Mucosa of gallbladder (tissue), 1 donor: Measurements from ENCODE around the gene TMEM109. TPM values are rescaled to one million over a fixed set of nuclear protein-coding genes. Genes with fewer than 3 reads are reported as not detected.
A peak's percentile ranks its signal among the peaks of the same experiment; 100 is the strongest.

Experiments used
- DNase-seq: peaks from one replicate; pipeline ENCODE4 v3.0.0-alpha.2; 2020; ENCODE audit warnings: low spot score
- total RNA-seq: library from RNA; stranded (reverse); gene quantifications from one replicate; pipeline ENCODE4 v1.2.1, GENCODE V29; 2021
- donor health status: DM: no; HTN: no; CAD: no.

Gene TMEM109
- total RNA-seq: 103 TPM

- DNase-seq: peak; percentile 89
These were observed at the start of gene TMEM109 for GRCh38 chr11:60913793-60914632. Gene TMEM109, plus strand, starts transcription at chr11:60914158. Its CDS starts 5,536 bp downstream, at chr11:60919694.

GRCh38 chr11:60864856-60865513, 49.0 kb upstream of the TMEM109 start:
- no peak for DNase-seq

GRCh38 chr11:60866911-60867870, 46.8 kb upstream of the TMEM109 start, which contains the start of gene ZP1:
Gene ZP1, plus strand, starts transcription at chr11:60867542. Its CDS starts 20 bp downstream, at chr11:60867562.
- no peak for DNase-seq

GRCh38 chr11:60867871-60868681, 45.9 kb upstream of the TMEM109 start:
- DNase-seq: no peak

GRCh38 chr11:60868682-60869450, 45.1 kb upstream of the TMEM109 start:
- DNase-seq: no peak

- no peak for DNase-seq
These were observed 44.5 kb upstream of the TMEM109 start for GRCh38 chr11:60869451-60869825.

GRCh38 chr11:60870276-60870675, 43.7 kb upstream of the TMEM109 start:
- no peak for DNase-seq

- DNase-seq: no peak
These were observed 43.1 kb upstream of the TMEM109 start for GRCh38 chr11:60870733-60871377.

- DNase-seq: no peak
These were observed 42.4 kb upstream of the TMEM109 start for GRCh38 chr11:60871378-60872061.

GRCh38 chr11:60872124-60872960, 41.6 kb upstream of the TMEM109 start:
- no peak for DNase-seq

GRCh38 chr11:60872961-60873524, 40.9 kb upstream of the TMEM109 start:
- no peak for DNase-seq

- DNase-seq: no peak
These were observed 40.4 kb upstream of the TMEM109 start for GRCh38 chr11:60873533-60873932.

- DNase-seq: no peak
These were observed 39.3 kb upstream of the TMEM109 start for GRCh38 chr11:60874421-60875365.

GRCh38 chr11:60875366-60876167, 38.4 kb upstream of the TMEM109 start:
- DNase-seq: no peak

GRCh38 chr11:60876168-60876485, 37.8 kb upstream of the TMEM109 start:
- no peak for DNase-seq
